Osteocyte (in vitro differentiated cells): ENCODE measurements around the gene AKNA. TPM values are rescaled to one million over a fixed set of nuclear protein-coding genes. Genes with fewer than 3 reads are reported as not detected.

Source experiments
- DNase-seq: peaks from one replicate; pipeline ENCODE4 v3.0.0; 2021; ENCODE audit warnings: mixed read lengths; ENCODE audit not compliant: unreplicated experiment; ENCODE audit errors: extremely low spot score
- H3K27ac Mint-ChIP-seq: one replicate; pipeline ENCODE4 v1.8.0; 2021; ENCODE audit warnings: mild to moderate bottlenecking, mixed read lengths; ENCODE audit not compliant: unreplicated experiment
- H3K27me3 Mint-ChIP-seq: one replicate; pipeline ENCODE4 v1.8.0; 2021; ENCODE audit warnings: mixed read lengths; ENCODE audit not compliant: unreplicated experiment
- H3K36me3 Mint-ChIP-seq: one replicate; pipeline ENCODE4 v1.8.0; 2021; ENCODE audit warnings: mixed read lengths; ENCODE audit not compliant: unreplicated experiment
- H3K4me1 Mint-ChIP-seq: one replicate; pipeline ENCODE4 v1.8.0; 2021; ENCODE audit warnings: mixed read lengths; ENCODE audit not compliant: unreplicated experiment
- H3K4me3 Mint-ChIP-seq: one replicate; pipeline ENCODE4 v1.8.0; 2021; ENCODE audit warnings: mild to moderate bottlenecking, moderate library complexity, mixed read lengths; ENCODE audit not compliant: unreplicated experiment
- H3K9me3 Mint-ChIP-seq: one replicate; pipeline ENCODE4 v1.8.0; 2021; ENCODE audit warnings: mixed read lengths; ENCODE audit not compliant: unreplicated experiment
- CTCF ChIP-seq: fragments of 200-600 bp; sonication (generic); IDR thresholded peaks from 2 replicates; pipeline ENCODE4 v1.5.0; 2021; ENCODE audit warnings: antibody characterized with exemption, mild to moderate bottlenecking, moderate library complexity
- total RNA-seq: library from RNA; stranded (reverse); gene quantifications from 2 replicates; pipeline ENCODE4 v1.2.1, GENCODE V29; 2021

The AKNA gene
- total RNA-seq, 1 donor from 2014 or later = 36.0 TPM

DNA sequence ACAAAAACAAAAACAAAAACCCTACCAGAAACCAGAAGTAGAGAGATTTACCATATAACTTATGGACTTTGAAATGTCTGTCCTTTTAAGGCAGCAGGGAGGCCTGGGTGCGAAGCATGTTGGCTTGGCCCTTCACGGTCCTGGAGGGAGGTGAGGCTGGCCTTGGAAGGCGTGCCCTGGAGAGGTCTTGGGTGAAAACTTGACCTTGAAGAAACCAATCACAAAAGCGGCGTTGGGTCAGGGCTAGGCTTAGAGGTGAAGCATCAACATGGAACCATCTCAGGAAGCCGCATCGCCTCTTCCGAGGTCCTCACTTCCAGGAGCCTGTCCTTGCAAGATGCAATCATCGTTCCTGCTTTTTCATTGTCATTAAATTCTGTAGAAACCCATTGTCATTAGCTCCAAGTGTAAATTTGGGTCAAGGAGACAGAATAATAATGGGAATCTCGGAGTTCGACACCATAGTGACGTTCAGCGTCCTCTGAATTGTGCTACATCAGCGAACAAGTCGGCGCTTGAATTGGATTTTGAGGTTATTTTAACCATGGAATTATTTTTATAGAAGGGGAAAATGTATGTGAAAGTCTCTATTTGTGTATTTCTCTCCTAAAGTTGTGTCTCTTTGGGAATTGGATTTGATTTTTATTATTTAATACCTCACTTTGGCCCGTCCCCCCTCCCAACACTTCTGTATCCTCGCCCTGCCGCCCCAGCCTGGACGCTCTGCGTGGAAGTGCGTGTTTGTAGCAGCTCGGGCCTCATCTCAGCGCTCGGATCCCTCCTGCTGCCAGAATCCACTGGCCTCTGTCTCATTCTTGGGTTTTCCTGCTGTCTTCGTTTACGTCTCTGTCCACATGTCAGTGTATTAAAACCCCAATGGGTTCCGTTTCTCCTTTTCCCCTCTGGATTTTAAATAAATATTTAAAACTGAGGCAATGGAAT lies 75.9 kb downstream of the AKNA start:
- Mint-ChIP-seq H3K9me3 (no peaks in the 10 kb centered on the region), H3K27ac (no peak overlapping the region), H3K4me3 (no peak overlapping the region), H3K4me1 (no peaks in the 10 kb centered on the region), H3K27me3 (no peaks in the 10 kb centered on the region), H3K36me3 (peaks cover 17% of the 10 kb centered on the region)
- no peak for TF ChIP-seq CTCF
- peak; percentile 65 for DNase-seq

GRCh38 chr9:114310471-114311450 lies 77.0 kb downstream of the AKNA start:
- no peak for TF ChIP-seq CTCF
- peak; percentile 75 for DNase-seq
- H3K27me3 Mint-ChIP-seq = no peaks in the 10 kb centered on the region
- H3K9me3 Mint-ChIP-seq = no peaks in the 10 kb centered on the region
- H3K27ac Mint-ChIP-seq = no peak overlapping the region
- H3K4me1 Mint-ChIP-seq = no peaks in the 10 kb centered on the region
- H3K36me3 Mint-ChIP-seq = peaks cover 17% of the 10 kb centered on the region
- H3K4me3 Mint-ChIP-seq = no peak overlapping the region

DNA sequence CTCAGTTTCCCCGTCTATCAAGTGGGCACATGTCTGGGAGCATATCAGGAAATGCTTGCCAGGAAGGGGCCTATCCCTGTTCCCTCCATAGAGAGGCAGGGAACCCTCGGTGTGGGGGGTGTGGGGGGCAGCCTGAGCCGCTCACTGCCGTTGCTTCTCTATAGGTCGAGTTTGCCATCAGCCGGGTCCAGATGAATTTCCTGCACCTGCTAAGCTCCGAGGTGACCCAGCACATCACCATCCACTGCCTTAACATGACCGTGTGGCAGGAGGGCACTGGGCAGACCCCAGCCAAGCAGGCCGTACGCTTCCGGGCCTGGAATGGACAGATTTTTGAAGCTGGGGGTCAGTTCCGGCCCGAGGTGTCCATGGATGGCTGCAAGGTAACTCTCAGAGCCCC lies 78.7 kb downstream of the AKNA start:
- H3K4me3 Mint-ChIP-seq = no peak overlapping the region
- peaks cover 19% of the 10 kb centered on the region for H3K36me3 Mint-ChIP-seq
- H3K27ac Mint-ChIP-seq = no peak overlapping the region
- H3K4me1 Mint-ChIP-seq = no peaks in the 10 kb centered on the region
- no peaks in the 10 kb centered on the region for H3K27me3 Mint-ChIP-seq
- no peak for TF ChIP-seq CTCF
- DNase-seq = peak; percentile 73
- H3K9me3 Mint-ChIP-seq = no peaks in the 10 kb centered on the region

DNA sequence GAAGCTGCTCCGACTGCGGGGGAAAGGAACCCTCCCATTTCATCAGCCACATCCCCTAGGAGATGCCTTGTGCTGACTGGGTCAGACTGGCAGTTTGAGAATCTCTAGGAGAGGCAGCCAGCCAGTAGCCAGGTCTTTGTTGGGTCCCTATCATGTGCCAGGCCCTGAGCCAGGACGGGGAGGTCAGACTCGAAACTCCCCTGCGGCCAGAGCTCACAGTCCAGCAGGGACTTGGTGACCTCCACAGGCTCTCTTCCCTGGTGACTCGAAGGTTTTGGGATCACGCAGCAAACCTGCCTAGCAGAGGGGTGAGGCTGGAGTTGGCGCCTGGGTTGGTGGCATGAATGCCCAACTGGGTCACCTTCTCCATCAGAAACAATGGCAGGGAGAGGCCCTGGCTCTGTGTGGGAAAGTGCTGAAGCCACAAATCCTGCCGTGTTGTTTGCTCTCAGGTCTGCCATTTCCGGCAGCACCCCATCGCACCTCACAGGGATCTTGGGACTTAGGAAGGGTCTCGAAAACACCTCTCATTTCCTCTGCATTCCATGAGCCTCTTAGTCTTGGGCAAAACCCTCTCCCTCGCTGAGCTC lies 79.3 kb downstream of the AKNA start:
- no peak for TF ChIP-seq CTCF
- Mint-ChIP-seq H3K27ac (no peak overlapping the region), H3K27me3 (no peaks in the 10 kb centered on the region), H3K9me3 (no peaks in the 10 kb centered on the region), H3K36me3 (peaks cover 19% of the 10 kb centered on the region), H3K4me1 (no peaks in the 10 kb centered on the region), H3K4me3 (no peak overlapping the region)
- DNase-seq = peak; percentile 82
